HCT116 (cell line): ENCODE measurements around the gene CALML3. TPM values are rescaled to one million over a fixed set of nuclear protein-coding genes. Genes with fewer than 3 reads are reported as not detected.

Experiments used
- ATAC-seq: fragments of 200-7000 bp; cut with Tn5 transposase; 2 replicates; pipeline ENCODE4 v1.9.1; 2020; ENCODE audit warnings: mild to moderate bottlenecking, moderate library complexity
- BruUV-seq: library from RNA; stranded (reverse); fragments of 400-500 nt; replicated peaks from 2 replicates; lab custom pipeline; 2021; lab: Mats Ljungman, UMichigan
- CTCF ChIA-PET: fragments of 300-600 bp; sonication (Branson Sonifier 250); formaldehyde crosslinking; loops from one replicate; lab custom pipeline; 2021; ENCODE audit warnings: antibody characterized with exemption; lab: Charles Lee
- POLR2A ChIA-PET: fragments of 300-600, 350-600 bp; sonication (Branson Sonifier 250); formaldehyde crosslinking; loops from one replicate; lab custom pipeline; 2021; ENCODE audit warnings: antibody characterized with exemption; lab: Charles Lee
- RAD21 ChIA-PET, 2 experiments: fragments of 300-600 bp; sonication (Branson Sonifier 250); formaldehyde crosslinking; loops; one replicate each; lab custom pipeline; 2023; ENCODE audit warnings: low total read pairs in 2 of 2; ENCODE audit not compliant: uncharacterized antibody in 2 of 2, unreplicated experiment in 2 of 2, low non-redundant PET in 1 of 2; lab: Charles Lee
- DNase-seq: peaks from one replicate; pipeline ENCODE4 v3.0.0-alpha.2; 2010; ENCODE audit warnings: low read depth, low spot score
- H2AFZ ChIP-seq: fragments of 200-600 bp; shearing (Covaris generic), sonication (generic); 2 replicates; pipeline ENCODE4 v1.6.1; 2017; ENCODE audit warnings: low read depth, mixed run types, mixed read lengths, antibody characterized with exemption, low read length; ENCODE audit not compliant: poor library complexity, severe bottlenecking
- H3K27ac ChIP-seq: 2 replicates; pipeline ENCODE4 v1.5.1; 2012; ENCODE audit warnings: low read depth, low read length
- H3K27me3 ChIP-seq: fragments of 200-600 bp; sonication (generic); 2 replicates; pipeline ENCODE4 v1.6.1; 2016; ENCODE audit warnings: mixed run types, low read length, mixed read lengths; ENCODE audit not compliant: insufficient read depth
- H3K36me3 ChIP-seq, 2 experiments: fragments of 200-500 bp in 1 of 2; fragments of 200-600 bp in 1 of 2; sonication (Bioruptor generic) in 1 of 2; sonication (generic) in 1 of 2; 2 replicates each; pipeline versions ENCODE4 v1.5.1 to v1.6.1; 2014 to 2016; ENCODE audit warnings: low read length in 2 of 2, inconsistent platforms in 1 of 2, mixed read lengths in 1 of 2, mixed run types in 1 of 2; ENCODE audit not compliant: insufficient read depth in 2 of 2, control insufficient read depth in 1 of 2
- H3K4me1 ChIP-seq, 2 experiments: fragments of 200-600 bp in 1 of 2; sonication (generic) in 1 of 2; 2 replicates each; pipeline versions ENCODE4 v1.5.1 to v1.6.1; 2012 to 2017; ENCODE audit warnings: low read length in 2 of 2, inconsistent platforms in 1 of 2, mild to moderate bottlenecking in 1 of 2, mixed read lengths in 1 of 2, mixed run types in 1 of 2, moderate library complexity in 1 of 2; ENCODE audit not compliant: insufficient read depth in 2 of 2, control insufficient read depth in 1 of 2
- H3K4me2 ChIP-seq: fragments of 200-600 bp; sonication (generic); 2 replicates; pipeline ENCODE4 v1.6.1; 2017; ENCODE audit warnings: mixed run types, low read length, mixed read lengths
- H3K4me3 ChIP-seq, 2 experiments: fragments of 200-600 bp in 1 of 2; sonication (generic) in 1 of 2; replicated peaks in 1 of 2; 2 replicates each; pipeline ENCODE4 v1.5.1; 2011 to 2016; ENCODE audit warnings: low read length in 2 of 2, control low read depth in 1 of 2, low read depth in 1 of 2, mild to moderate bottlenecking in 1 of 2, mixed read lengths in 1 of 2, mixed run types in 1 of 2
- H3K79me2 ChIP-seq: fragments of 200-600 bp; sonication (generic); 2 replicates; pipeline ENCODE4 v1.6.1; 2017; ENCODE audit warnings: mild to moderate bottlenecking, mixed run types, low read length, moderate library complexity, mixed read lengths; ENCODE audit not compliant: insufficient read depth
- H3K9ac ChIP-seq: fragments of 200-600 bp; sonication (generic); 2 replicates; pipeline ENCODE4 v1.6.1; 2016; ENCODE audit warnings: low read length, mixed read lengths
- H3K9me2 ChIP-seq: fragments of 200-600 bp; sonication (generic), shearing (Covaris generic); 2 replicates; pipeline ENCODE4 v1.6.1; 2017; ENCODE audit warnings: mixed run types, mild to moderate bottlenecking, moderate library complexity; ENCODE audit not compliant: insufficient read depth
- H3K9me3 ChIP-seq, 2 experiments: fragments of 200-500 bp in 1 of 2; fragments of 200-600 bp in 1 of 2; sonication (Bioruptor generic) in 1 of 2; sonication (generic) in 1 of 2; 2 replicates each; pipeline ENCODE4 v1.6.1; 2014 to 2017; ENCODE audit warnings: low read length in 2 of 2, mixed read lengths in 2 of 2, inconsistent platforms in 1 of 2, low read depth in 1 of 2, mild to moderate bottlenecking in 1 of 2, mixed run types in 1 of 2, moderate library complexity in 1 of 2; ENCODE audit not compliant: control insufficient read depth in 1 of 2, insufficient read depth in 1 of 2
- H4K20me1 ChIP-seq: fragments of 200-600 bp; sonication (generic), shearing (Covaris generic); 2 replicates; pipeline ENCODE4 v1.6.1; 2017; ENCODE audit warnings: mixed run types, mild to moderate bottlenecking, moderate library complexity; ENCODE audit not compliant: insufficient read depth
- CBX3 ChIP-seq: IDR thresholded peaks from 2 replicates; pipeline ENCODE4 v1.6.1; 2012; ENCODE audit warnings: low read depth
- POLR2AphosphoS5 ChIP-seq: IDR thresholded peaks from 2 replicates; pipeline ENCODE4 v1.6.1; 2011; ENCODE audit warnings: mild to moderate bottlenecking, low read depth, low read length, moderate library complexity
- RAD21 ChIP-seq: IDR thresholded peaks from 2 replicates; pipeline ENCODE4 v1.6.1; 2012; ENCODE audit warnings: low read depth, mild to moderate bottlenecking
- SIN3A ChIP-seq: IDR thresholded peaks from 2 replicates; pipeline ENCODE4 v1.6.1; 2012; ENCODE audit warnings: low read depth
- SP1 ChIP-seq: IDR thresholded peaks from 2 replicates; pipeline ENCODE4 v1.6.1; 2012; ENCODE audit warnings: low read depth
- ZFX ChIP-seq: fragments of 450-650 bp; IDR thresholded peaks from 2 replicates; pipeline ENCODE4 v1.6.1; 2017
- intact Hi-C: fragments of 100-400 bp; cut with micrococcal nuclease; formaldehyde crosslinking; loops from 2 replicates; pipeline ENCODE4 v1.10.0; 2022
- total RNA-seq: library from RNA; stranded (reverse); gene quantifications from one replicate; pipeline ENCODE4 v1.2.1, GENCODE V29; 2021; ENCODE audit not compliant: unreplicated experiment
- TF ChIP-seq, protein P1 (sequence below): IDR thresholded peaks from 2 replicates; pipeline ENCODE4 v1.6.1; 2011; ENCODE audit warnings: mild to moderate bottlenecking, low read length, moderate library complexity; ENCODE audit not compliant: insufficient replicate concordance; ENCODE audit errors: extremely low read depth
- TF ChIP-seq, protein P2 (sequence below): IDR thresholded peaks from 2 replicates; pipeline ENCODE4 v1.6.1; 2012
- TF ChIP-seq, protein P3 (sequence below), 3 experiments: fragments of 200-600 bp in 1 of 3; sonication (generic) in 1 of 3; IDR thresholded peaks in 2 of 3; conservative IDR thresholded peaks in 1 of 3; 2 replicates each; pipeline ENCODE4 v1.5.1; 2012 to 2017; ENCODE audit warnings: low read depth in 2 of 3, low read length in 2 of 3, antibody characterized with exemption in 1 of 3, borderline replicate concordance in 1 of 3, control low read depth in 1 of 3, mild to moderate bottlenecking in 1 of 3, mixed read lengths in 1 of 3, mixed run types in 1 of 3, moderate library complexity in 1 of 3; ENCODE audit not compliant: insufficient read depth in 1 of 3

Gene CALML3
- total RNA-seq, 1 experiment from 2014 or later: not detected

GRCh38 chr10:5497948-5498730 lies 26.6 kb upstream of the CALML3 start:
- Histone ChIP-seq H3K9ac (no peak overlapping the region), H3K9me2 (no peaks in the 10 kb centered on the region), H4K20me1 (no peaks in the 10 kb centered on the region), H3K4me3 (no peak overlapping the region), H3K27ac (no peak overlapping the region), H2AFZ (no peak overlapping the region), H3K4me2 (no peak overlapping the region), H3K4me1 (no peaks in the 10 kb centered on the region), H3K36me3 (no peaks in the 10 kb centered on the region), H3K79me2 (no peaks in the 10 kb centered on the region), H3K9me3 (no peaks in the 10 kb centered on the region), H3K27me3 (peaks cover 24% of the 10 kb centered on the region; the same call in 1 of the 2 replicates)
- ATAC-seq: no peak
- DNase-seq: no peak
- no TSS peak for BruUV-seq
- ChIA-PET CTCF (no interaction called here), RAD21 (no interaction called here), POLR2A (no interaction called here)
- intact Hi-C loops: no loop called here
- TF ChIP-seq ZFX: no peak
- TF ChIP-seq SIN3A: no peak
- TF ChIP-seq SP1: no peak
- TF ChIP-seq, protein P1, sequence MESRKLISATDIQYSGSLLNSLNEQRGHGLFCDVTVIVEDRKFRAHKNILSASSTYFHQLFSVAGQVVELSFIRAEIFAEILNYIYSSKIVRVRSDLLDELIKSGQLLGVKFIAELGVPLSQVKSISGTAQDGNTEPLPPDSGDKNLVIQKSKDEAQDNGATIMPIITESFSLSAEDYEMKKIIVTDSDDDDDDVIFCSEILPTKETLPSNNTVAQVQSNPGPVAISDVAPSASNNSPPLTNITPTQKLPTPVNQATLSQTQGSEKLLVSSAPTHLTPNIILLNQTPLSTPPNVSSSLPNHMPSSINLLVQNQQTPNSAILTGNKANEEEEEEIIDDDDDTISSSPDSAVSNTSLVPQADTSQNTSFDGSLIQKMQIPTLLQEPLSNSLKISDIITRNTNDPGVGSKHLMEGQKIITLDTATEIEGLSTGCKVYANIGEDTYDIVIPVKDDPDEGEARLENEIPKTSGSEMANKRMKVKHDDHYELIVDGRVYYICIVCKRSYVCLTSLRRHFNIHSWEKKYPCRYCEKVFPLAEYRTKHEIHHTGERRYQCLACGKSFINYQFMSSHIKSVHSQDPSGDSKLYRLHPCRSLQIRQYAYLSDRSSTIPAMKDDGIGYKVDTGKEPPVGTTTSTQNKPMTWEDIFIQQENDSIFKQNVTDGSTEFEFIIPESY: no peak
- TF ChIP-seq CBX3: no peak
- no peak for TF ChIP-seq RAD21
- TF ChIP-seq, protein P2, sequence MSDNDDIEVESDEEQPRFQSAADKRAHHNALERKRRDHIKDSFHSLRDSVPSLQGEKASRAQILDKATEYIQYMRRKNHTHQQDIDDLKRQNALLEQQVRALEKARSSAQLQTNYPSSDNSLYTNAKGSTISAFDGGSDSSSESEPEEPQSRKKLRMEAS: no peak
- TF ChIP-seq POLR2AphosphoS5: no peak
- TF ChIP-seq, protein P3, sequence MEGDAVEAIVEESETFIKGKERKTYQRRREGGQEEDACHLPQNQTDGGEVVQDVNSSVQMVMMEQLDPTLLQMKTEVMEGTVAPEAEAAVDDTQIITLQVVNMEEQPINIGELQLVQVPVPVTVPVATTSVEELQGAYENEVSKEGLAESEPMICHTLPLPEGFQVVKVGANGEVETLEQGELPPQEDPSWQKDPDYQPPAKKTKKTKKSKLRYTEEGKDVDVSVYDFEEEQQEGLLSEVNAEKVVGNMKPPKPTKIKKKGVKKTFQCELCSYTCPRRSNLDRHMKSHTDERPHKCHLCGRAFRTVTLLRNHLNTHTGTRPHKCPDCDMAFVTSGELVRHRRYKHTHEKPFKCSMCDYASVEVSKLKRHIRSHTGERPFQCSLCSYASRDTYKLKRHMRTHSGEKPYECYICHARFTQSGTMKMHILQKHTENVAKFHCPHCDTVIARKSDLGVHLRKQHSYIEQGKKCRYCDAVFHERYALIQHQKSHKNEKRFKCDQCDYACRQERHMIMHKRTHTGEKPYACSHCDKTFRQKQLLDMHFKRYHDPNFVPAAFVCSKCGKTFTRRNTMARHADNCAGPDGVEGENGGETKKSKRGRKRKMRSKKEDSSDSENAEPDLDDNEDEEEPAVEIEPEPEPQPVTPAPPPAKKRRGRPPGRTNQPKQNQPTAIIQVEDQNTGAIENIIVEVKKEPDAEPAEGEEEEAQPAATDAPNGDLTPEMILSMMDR (IDR thresholded peaks at IDR 0.05 in 2 of 3, conservative IDR thresholded peaks at IDR 0.05 in 1 of 3; ENCODE audit: borderline replicate concordance in 1 of 3, insufficient read depth in 1 of 3, low read depth in 2 of 3, low read length in 2 of 3): no peak
